Effector CD4-positive, alpha-beta T cell (primary cell): Measurements from ENCODE around the gene RABGAP1L.
A peak's percentile ranks its signal among the peaks of the same experiment; 100 is the strongest.
"Not testable (repeated sequence)": the region's sequence is repeated elsewhere in the genome, so short reads cannot be mapped to it uniquely, and the experiment has no call there.

Experiments used
- DNase-seq: peaks from one replicate; pipeline ENCODE4 v3.0.0-alpha.2; 2020
- total RNA-seq: gene quantifications from one replicate; lab custom pipeline; 2026; lab: John Stamatoyannopoulos, UW

The RABGAP1L gene
- total RNA-seq: 137 reads per million, percentile 88 among the genes with 10 or more reads in this experiment

GRCh38 chr1:174159252-174160108 is at the start of gene RABGAP1L:
TSS of gene RABGAP1L (plus strand) at chr1:174159520.
- DNase-seq: peak; percentile 88

DNA sequence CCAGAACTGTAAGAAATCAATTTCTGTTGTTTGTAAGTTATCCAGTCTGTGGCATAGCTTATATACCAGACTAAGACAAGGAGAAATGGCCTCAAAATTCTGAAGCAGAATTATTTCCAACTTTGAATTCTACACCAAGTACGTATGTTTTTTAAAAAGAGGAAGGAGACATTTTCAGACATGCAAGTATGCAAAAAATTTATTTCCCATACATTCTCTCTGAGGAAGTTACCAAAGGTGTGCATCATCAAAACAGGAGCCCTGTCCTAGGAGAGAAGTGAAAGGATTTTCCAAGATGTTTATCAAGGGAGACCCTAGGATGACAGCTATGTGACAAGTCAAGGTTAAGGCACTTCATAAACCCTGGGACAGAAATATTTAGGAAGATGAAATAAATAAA is 49.3 kb upstream of the RABGAP1L start:
- no peak for DNase-seq

GRCh38 chr1:174112489-174113162 is 46.7 kb upstream of the RABGAP1L start:
- no peak for DNase-seq

DNA sequence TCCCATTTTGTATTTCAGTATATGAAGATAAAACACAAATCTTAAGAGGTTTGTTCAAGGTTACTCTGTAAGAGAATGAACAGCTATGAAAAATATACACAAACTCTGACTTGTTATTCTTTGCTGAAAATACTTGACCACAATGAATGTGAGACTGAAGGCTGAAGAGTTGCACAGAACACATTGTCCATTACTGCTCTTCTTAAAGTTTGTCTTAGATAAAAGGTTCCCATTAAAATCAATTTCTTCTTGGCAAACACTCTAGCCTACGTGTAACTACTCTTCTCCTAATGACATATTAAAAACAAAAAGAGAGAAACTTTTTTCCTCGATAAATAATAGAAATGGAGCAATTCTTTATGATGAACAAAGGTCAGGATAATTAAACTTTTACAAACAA is 45.2 kb upstream of the RABGAP1L start:
- DNase-seq: no peak

DNA sequence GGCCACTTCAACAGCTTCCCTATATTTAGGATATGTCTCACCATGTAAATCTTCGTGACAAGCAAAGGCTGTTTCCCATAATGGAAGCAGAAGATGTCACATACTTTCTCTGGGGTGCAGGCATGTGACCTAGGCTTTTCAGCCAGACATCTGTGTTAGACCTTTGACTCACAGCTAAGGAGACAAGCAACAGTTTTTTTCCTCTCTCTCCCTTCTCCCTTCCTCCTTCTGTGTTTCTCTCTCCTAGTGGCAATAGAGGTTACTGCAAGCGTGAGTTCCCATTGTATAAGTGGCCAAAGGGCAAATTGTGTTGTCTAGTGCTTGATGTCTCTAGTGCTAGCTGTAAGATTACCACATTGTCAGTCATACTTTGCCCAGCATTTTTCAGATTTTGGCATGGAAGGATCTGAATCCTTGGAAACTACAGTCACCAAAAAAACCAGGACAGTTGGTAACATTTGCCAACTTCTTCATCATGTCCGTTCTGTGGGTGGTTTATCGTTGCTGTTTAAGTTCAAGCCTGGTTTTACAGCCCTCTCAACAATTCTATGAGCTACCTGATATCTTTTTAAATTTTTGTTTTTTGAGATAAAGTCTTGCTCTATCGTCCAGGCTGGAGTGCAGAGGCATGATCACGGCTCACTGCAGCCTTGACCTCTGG is 44.4 kb upstream of the RABGAP1L start:
- DNase-seq: no peak

DNA sequence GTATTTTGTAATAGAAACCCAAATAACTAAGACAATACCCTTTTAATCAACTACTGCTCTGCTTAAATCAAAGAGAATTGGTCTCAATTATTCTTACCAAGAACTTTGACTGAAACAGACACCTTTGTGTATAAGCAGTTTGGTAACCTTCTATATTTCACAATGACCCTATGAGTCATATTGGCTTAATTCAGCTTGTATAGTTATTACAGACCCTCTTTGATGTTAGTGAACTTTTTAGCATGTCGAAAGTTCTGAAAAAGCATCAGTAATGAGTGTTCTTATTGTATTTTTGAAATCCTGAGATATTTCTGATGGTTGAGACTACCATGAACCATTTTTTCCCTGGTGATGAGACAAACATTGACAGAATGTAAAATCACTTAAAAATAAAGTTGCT is 43.3 kb upstream of the RABGAP1L start:
- no peak for DNase-seq

GRCh38 chr1:174118751-174119150 is 40.6 kb upstream of the RABGAP1L start:
- no peak for DNase-seq

- DNase-seq: not testable (repeated sequence)
Measured at GRCh38 chr1:174122318-174122717, 37.0 kb upstream of the RABGAP1L start.

DNA sequence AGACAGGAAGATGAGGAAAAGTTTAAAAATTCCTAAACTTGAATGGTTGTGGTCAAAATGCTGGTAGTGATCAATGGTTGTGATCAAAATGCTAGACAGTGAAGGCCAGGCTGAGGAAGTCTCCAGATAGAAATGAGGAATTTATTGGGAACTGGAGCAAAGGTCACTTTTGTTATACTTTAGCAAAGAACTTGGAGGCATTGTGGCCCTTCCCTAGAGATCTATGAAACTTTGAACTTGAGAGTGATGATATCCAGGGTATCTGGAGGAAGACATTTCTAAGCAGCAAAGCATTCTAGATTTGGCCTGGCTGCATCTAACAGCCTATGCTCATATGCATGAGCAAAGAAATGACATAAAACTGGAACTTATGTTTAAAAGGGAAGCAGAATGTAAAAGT is 35.5 kb upstream of the RABGAP1L start:
- DNase-seq: no peak

- not testable (repeated sequence) for DNase-seq
Measured at GRCh38 chr1:174127176-174127575, 32.1 kb upstream of the RABGAP1L start.

DNA sequence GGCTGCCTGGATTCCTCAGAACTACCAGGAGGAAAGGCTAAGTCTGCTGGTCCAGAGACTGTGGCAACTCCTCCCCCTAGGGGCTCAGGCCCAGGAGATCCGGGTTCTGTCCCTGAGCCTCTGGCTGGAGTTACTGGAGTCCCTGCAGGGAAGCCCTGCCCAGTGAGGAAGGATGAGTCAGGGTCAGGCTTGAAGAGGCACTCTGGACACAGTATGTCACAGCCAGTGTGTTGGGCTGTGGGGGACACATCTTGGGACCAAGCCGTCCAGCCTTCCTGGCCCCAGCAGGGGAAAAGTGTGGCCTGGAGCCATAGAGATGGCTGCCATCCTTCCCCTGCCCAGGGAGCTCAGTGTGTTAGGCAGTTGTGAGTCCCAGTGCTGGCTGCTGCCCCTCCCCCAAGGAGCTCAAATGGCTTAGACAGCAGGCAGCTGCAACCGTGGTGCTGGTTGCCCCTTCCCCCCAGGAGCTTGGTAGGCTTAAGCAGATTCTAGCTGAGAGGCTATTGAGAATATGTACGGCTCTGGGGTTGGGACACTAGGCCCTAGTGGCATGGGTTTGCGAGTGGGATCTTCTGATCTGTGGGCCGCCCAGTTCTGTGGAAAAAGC is 28.2 kb upstream of the RABGAP1L start:
- DNase-seq: no peak

DNA sequence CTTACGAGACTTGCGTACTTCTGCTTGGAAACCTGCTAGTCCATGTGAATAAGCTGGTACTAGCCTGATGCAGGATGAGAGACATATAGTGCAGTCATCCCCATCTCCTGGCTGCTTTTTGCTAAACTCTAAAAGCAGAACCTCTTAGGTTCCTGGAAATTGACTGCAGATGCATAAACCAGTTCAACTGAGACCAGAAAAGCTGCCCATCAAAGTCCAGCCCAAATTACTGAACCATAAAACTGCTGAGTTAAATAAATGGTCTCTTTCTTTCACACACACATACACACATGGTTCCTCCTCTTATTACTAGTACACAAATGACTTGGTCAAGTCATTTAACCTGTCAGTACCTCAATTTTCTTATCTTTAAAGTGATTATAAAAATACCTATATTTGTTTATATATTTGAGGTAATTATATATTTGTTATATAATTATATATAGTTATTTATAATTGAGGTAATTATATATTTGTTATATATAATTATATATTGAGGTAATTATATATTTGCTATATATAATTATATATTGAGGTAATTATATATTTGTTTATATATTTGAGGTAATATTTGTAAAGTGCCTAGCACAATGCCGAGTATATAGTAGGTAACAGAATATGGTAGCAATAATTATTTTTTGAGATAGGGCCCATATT is 25.2 kb upstream of the RABGAP1L start:
- DNase-seq: no peak

- no peak for DNase-seq
Measured at GRCh38 chr1:174135211-174135610, 24.1 kb upstream of the RABGAP1L start.

- DNase-seq: no peak
Measured at GRCh38 chr1:174136714-174137113, 22.6 kb upstream of the RABGAP1L start.

DNA sequence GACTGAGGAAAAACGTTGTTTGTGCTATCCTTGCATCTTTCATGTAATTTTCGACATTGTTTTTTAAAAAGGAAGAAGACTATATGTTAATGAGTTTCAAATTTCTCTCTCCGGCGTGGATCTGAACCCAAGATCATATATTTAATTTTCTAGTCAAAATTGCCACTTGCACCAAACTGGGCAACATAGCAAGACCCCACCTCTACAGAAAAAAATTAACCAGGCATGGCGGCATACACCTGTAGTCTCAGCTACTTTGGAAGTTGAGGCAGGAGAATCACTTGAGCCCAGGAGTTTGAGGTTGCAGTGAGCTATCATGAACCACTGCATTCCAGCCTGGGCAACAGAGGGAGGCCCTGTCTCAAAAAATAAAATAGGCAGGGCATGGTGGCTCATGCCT is 16.5 kb upstream of the RABGAP1L start:
- DNase-seq: no peak

DNA sequence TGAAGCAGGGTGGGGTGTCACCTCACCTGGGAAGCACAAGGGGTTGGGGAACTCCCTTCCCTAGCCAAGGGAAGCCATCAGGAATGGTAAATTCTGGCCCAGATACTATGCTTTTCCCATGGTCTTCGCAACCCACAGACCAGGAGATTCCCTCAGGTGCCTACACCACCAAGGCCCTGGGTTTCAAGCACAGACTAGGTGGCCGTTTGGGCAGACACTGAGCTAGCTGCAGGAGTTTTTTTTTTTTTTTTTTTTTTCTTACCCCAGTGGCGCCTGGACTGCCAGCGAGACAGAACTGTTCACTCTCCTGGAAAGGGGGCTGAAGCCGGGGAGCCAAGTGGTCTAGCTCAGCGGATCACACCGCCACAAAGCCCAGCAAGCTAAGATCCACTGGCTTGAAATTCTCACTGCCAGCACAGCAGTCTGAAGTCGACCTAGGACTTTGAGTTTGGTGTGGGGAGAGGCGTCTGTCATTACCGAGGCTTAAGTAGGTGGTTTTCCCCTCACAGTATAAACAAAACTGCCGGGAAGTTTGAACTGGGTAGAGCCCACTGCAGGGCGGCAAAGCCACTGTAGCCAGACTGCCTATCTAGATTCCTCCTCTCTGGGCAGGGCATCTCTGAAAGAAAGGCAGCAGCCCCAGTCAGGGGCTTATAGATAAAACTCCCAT is 15.5 kb upstream of the RABGAP1L start:
- not testable (repeated sequence) for DNase-seq

GRCh38 chr1:174144397-174144783 is 14.9 kb upstream of the RABGAP1L start:
- DNase-seq: not testable (repeated sequence)

DNA sequence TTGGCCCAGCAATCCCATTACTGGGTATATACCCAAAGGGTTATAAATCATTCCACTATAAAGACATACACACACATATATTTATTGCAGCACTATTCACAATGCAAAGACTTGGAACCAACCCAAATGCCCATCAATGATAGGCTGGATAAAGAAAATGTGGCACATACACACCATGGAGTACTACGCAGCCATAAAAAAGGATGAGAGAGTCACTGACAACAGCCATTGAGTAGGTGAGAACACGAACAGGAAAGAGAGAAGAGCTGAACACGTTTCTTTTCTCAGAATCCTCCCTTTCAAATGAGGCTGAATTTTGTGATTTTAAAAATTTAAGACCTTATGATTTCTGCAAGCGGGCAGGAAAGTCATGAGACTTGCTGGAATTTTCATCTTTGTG is 10.1 kb upstream of the RABGAP1L start:
- DNase-seq: no peak

- DNase-seq: no peak
Measured at GRCh38 chr1:174150499-174150898, 8.8 kb upstream of the RABGAP1L start.

DNA sequence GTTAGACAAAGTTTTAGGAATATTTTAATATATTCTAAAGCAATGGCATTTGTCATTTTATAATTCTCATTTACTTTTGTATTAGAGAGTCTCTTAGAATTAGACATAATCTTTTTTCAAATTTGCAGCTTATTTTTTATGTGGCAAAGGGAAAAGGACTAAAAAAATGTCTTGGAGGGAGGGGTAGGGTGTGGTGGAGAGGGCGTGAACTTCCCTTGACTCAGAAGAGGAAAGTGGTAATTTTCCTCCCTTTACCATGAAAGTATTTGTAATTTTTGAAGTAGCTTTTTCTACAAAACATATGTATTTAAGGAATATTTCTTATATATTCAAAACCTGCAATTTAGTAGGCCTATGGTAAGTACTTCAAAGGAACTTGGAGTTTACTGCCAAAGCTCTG is 6.9 kb upstream of the RABGAP1L start:
- no peak for DNase-seq

DNA sequence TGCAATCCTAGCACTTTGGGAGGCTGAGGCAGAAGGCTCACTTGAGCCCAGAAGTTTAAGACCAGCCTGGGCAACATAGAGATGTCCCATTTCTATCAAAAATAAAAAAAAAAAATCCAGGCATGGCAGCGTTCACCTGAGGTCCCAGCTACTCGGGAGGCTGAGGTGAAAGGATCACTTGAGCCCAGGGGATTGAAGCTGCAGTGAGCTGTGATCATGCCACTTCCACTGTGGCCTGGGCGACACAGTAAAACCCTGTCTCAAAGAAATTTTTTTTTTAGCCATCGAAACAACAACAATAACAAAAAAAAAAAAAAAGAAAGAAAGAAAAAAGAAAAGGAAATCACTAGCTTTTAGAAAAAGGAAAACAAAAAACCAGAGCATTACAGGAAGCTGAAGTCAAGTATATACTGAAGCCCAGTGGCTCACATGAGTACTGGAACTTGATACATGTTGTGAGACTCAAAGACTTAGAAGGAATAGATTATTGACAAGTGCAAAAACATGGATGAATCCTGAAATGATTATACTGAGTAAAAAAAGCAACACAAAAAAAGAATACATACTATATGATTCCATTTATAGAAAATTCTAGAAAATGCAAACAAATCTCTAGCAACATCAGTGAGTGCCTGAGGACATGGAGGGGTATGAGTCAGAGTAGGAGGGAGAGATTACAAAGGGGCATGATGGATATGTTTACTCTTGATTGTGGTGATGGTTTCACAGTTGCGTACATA is 6.1 kb upstream of the RABGAP1L start:
- no peak for DNase-seq

- DNase-seq: no peak
Measured at GRCh38 chr1:174153825-174154107, 5.6 kb upstream of the RABGAP1L start.
